ENCODE measurements around the gene SLC66A2. TPM values are rescaled to one million over a fixed set of nuclear protein-coding genes. Genes with fewer than 3 reads are reported as not detected.
A peak's percentile ranks its signal among the peaks of the same experiment; 100 is the strongest.

The SLC66A2 gene
- total and polyA plus RNA-seq, 8 donors: 19.6 to 36.1 (median 22.6) TPM

GRCh38 chr18:79941473-79942119, 9.9 kb downstream of the SLC66A2 start:
- ATAC-seq (peak in 1 of 4 donors; percentile 13), FAIRE-seq (no peak), DNase-seq (peak in 2 of 6 donors; percentile 11 to 13)
- Histone ChIP-seq H3K27ac (no peak overlapping the region), H3K4me3 (no peak overlapping the region), H3K9me3 (no peaks in the 10 kb centered on the region), H3K4me1 (peaks cover 0 to 16% (median 15%) of the 10 kb centered on the region in 3 donors), H3K27me3 (no peaks in the 10 kb centered on the region), H3K36me3 (peaks cover 0 to 7% (median 4%) of the 10 kb centered on the region in 3 donors)
- intact Hi-C loops (cut with DNase I): no loop called here
- WGBS, 2 donors: 56 to 58% methylated on average over 16 of the region's 16 CpGs
- TF ChIP-seq CTCF (IDR thresholded peaks at IDR 0.05): no peak

- no peak for ATAC-seq
- no peak for FAIRE-seq
- H3K36me3 ChIP-seq: peaks cover 0 to 7% (median 4%) of the 10 kb centered on the region in 3 donors
Observed at GRCh38 chr18:79940814-79941472, 10.5 kb downstream of the SLC66A2 start.

GRCh38 chr18:79940126-79940813, 11.2 kb downstream of the SLC66A2 start:
- peaks cover 0 to 15% (median 13%) of the 10 kb centered on the region in 3 donors for H3K4me1 ChIP-seq
- no peak for TF ChIP-seq CTCF (IDR thresholded peaks at IDR 0.05)
- WGBS, 2 donors: 90 to 94% methylated on average over 18 of the region's 18 CpGs
- no peaks in the 10 kb centered on the region for H3K27me3 ChIP-seq
- ATAC-seq: no peak
- peaks cover 0 to 7% (median 4%) of the 10 kb centered on the region in 3 donors for H3K36me3 ChIP-seq
- DNase-seq: peak in 2 of 6 donors; percentile 1 to 27
- intact Hi-C loops (cut with DNase I): no loop called here
- FAIRE-seq: no peak
- H3K4me3 ChIP-seq: no peak overlapping the region
- H3K27ac ChIP-seq: no peak overlapping the region
- H3K9me3 ChIP-seq: no peaks in the 10 kb centered on the region

More at GRCh38 chr18:79940814-79941472, 10.5 kb downstream of the SLC66A2 start:
- H3K4me1 ChIP-seq: peaks cover 0 to 16% (median 15%) of the 10 kb centered on the region in 3 donors
- DNase-seq: peak in 3 of 6 donors; percentile 1 to 61 (median 7)
- H3K27ac ChIP-seq: no peak overlapping the region
- no peak overlapping the region for H3K4me3 ChIP-seq
- no peaks in the 10 kb centered on the region for H3K27me3 ChIP-seq
- intact Hi-C loops (cut with DNase I): no loop called here
- TF ChIP-seq CTCF (IDR thresholded peaks at IDR 0.05): no peak
- 82 to 85% methylated on average over 17 of the region's 17 CpGs for WGBS, 2 donors
- H3K9me3 ChIP-seq: no peaks in the 10 kb centered on the region

GRCh38 chr18:79939096-79939495, 12.4 kb downstream of the SLC66A2 start:
- DNase-seq (no peak), FAIRE-seq (no peak)

More at GRCh38 chr18:79939096-79939495, 12.4 kb downstream of the SLC66A2 start:
- H3K4me3 ChIP-seq: no peak overlapping the region
- H3K27ac ChIP-seq: no peak overlapping the region
- ATAC-seq: no peak
- WGBS, 2 donors: 69% methylated on average over 5 of the region's 5 CpGs
- H3K9me3 ChIP-seq: no peaks in the 10 kb centered on the region
- H3K36me3 ChIP-seq: peaks cover 0 to 7% (median 4%) of the 10 kb centered on the region in 3 donors
- intact Hi-C loops (cut with DNase I): loop anchor here in 1 of 3 donors (10.0 kb wide), 1 partner anchor 216 kb away; no protein-coding TSS in a partner anchor
- TF ChIP-seq CTCF (IDR thresholded peaks at IDR 0.05): no peak
- no peaks in the 10 kb centered on the region for H3K27me3 ChIP-seq
- H3K4me1 ChIP-seq: peaks cover 0 to 16% (median 15%) of the 10 kb centered on the region in 3 donors

All from pancreas (tissue), 10 donors.